Astrocyte (in vitro differentiated cells and primary cell): Measurements from ENCODE around the gene CRYAA.

Experiments used
- CTCF ChIP-seq: IDR thresholded peaks from 2 replicates; pipeline ENCODE4 v1.5.1; 2011; ENCODE audit warnings: low read depth, mild to moderate bottlenecking, inconsistent platforms, low read length, moderate library complexity; ENCODE audit not compliant: insufficient read depth
- EZH2 ChIP-seq: IDR thresholded peaks from 2 replicates; pipeline ENCODE4 v1.6.1; 2012; ENCODE audit warnings: mild to moderate bottlenecking, low read length, inconsistent platforms; ENCODE audit not compliant: insufficient read depth

- TF ChIP-seq CTCF (no peak), EZH2 (no peak)
Observed at GRCh38 chr21:43191521-43191920, 22.7 kb downstream of the CRYAA start.
